K562 (cell line): Measurements from ENCODE around the gene DAGLA. TPM values are rescaled to one million over a fixed set of nuclear protein-coding genes. Genes with fewer than 3 reads are reported as not detected.

Experiments used
- ATF3 ChIP-seq, 2 experiments: fragments of 450-650 bp in 1 of 2; sonication (generic) in 1 of 2; formaldehyde crosslinking in 1 of 2; IDR thresholded peaks in 1 of 2; conservative IDR thresholded peaks in 1 of 2; 2 replicates each; pipeline versions ENCODE4 v1.6.1 to v1.8.1; 2016 to 2023; ENCODE audit warnings: mild to moderate bottlenecking in 2 of 2, moderate library complexity in 2 of 2, inconsistent platforms in 1 of 2, missing genetic modification reagents in 1 of 2
- CHCHD3 ChIP-seq: fragments of 250-450 bp; sonication (Bioruptor Pico); IDR thresholded peaks from 2 replicates; pipeline ENCODE4 v2.1.2; 2022; ENCODE audit warnings: mild to moderate bottlenecking
- DLX4 ChIP-seq: fragments of 250-450 bp; sonication (Bioruptor Pico); IDR thresholded peaks from 2 replicates; pipeline ENCODE4 v1.6.1; 2021; ENCODE audit warnings: mild to moderate bottlenecking
- HMG20B ChIP-seq: fragments of 250-450 bp; sonication (Bioruptor Pico); IDR thresholded peaks from 2 replicates; pipeline ENCODE4 v1.5.0; 2021; ENCODE audit warnings: mild to moderate bottlenecking
- KAT8 ChIP-seq: fragments of 450-650 bp; IDR thresholded peaks from 2 replicates; pipeline ENCODE4 v1.6.1; 2016; ENCODE audit warnings: low read depth, mild to moderate bottlenecking
- KDM2B ChIP-seq: fragments of 250-450 bp; sonication (Bioruptor Pico); IDR thresholded peaks from 2 replicates; pipeline ENCODE4 v1.8.0; 2021; ENCODE audit warnings: mild to moderate bottlenecking, moderate library complexity
- MGA ChIP-seq: fragments of 450-650 bp; IDR thresholded peaks from 2 replicates; pipeline ENCODE4 v1.6.1; 2016; ENCODE audit warnings: mild to moderate bottlenecking, moderate library complexity
- PBX2 ChIP-seq, 2 experiments: IDR thresholded peaks in 1 of 2; conservative IDR thresholded peaks in 1 of 2; 2 replicates each; pipeline ENCODE4 v1.6.1; 2016; ENCODE audit warnings: low read depth in 2 of 2, mild to moderate bottlenecking in 1 of 2, missing compliant biosample characterization in 1 of 2, missing genetic modification characterization in 1 of 2, moderate library complexity in 1 of 2
- polyA plus RNA-seq, 8 experiments: library from polyadenylated mRNA; depleted of rRNA in 4 of 8; stranded (reverse) in 5 of 8; unstranded in 3 of 8; fragments of >200 nt; fragmentation: Nextera tagmentation in 2 of 8; fragmentation: Illumina TruSeq in 1 of 8; extraction: Ambion mirVana in 2 of 8; extraction: Trizol in 1 of 8; gene quantifications; 2 replicates each; pipeline versions ENCODE4 v1.2.1 to v1.2.3, GENCODE V29; 2011 to 2014; ENCODE audit warnings: inconsistent platforms in 1 of 8, missing spikeins in 1 of 8
- total RNA-seq, 7 experiments: library from RNA; depleted of rRNA in 6 of 7; stranded (reverse); fragments of >200 nt in 6 of 7; fragmentation: Illumina TruSeq in 2 of 7; extraction: Trizol in 2 of 7; gene quantifications; 2 replicates each; pipeline versions ENCODE4 v1.2.1 to v1.2.3, GENCODE V29; 2011 to 2021; ENCODE audit warnings: low replicate concordance in 1 of 7

DAGLA gene
- total and polyA plus RNA-seq, 9 of the 15 experiments (the other 6 are each of a cell fraction or from before 2014, with no cell fraction given): 0.03 to 0.16 (median 0.04) TPM; not detected in 4

GRCh38 chr11:61749591-61750217, 69.5 kb downstream of the DAGLA start (continued):
- no peak for TF ChIP-seq MGA
- no peak for TF ChIP-seq DLX4 (CRISPR knock-in tag)
- no peak for TF ChIP-seq CHCHD3 (CRISPR knock-in tag)
- no peak for TF ChIP-seq PBX2 (CRISPR knock-in tag; IDR thresholded peaks at IDR 0.05; ENCODE audit: low read depth)
- TF ChIP-seq PBX2 (tag; conservative IDR thresholded peaks at IDR 0.05; ENCODE audit: low read depth): no peak
- TF ChIP-seq ATF3 (IDR thresholded peaks at IDR 0.05): no peak
- no peak for TF ChIP-seq ATF3 (CRISPR knock-in tag; conservative IDR thresholded peaks at IDR 0.05)
- TF ChIP-seq KAT8: no peak
- no peak for TF ChIP-seq HMG20B (CRISPR knock-in tag)
- no peak; the same call in 1 of the 2 replicates for TF ChIP-seq KDM2B (CRISPR knock-in tag)
